GM23338 (cell line): ENCODE measurements around the gene FAM217A. TPM values are rescaled to one million over a fixed set of nuclear protein-coding genes. Genes with fewer than 3 reads are reported as not detected.

Experiments used
- ATAC-seq: fragments of 200-7000 bp; cut with Tn5 transposase; 3 replicates; pipeline ENCODE4 v1.9.1; 2020
- DNase-seq: peaks from one replicate; pipeline ENCODE4 v3.0.0-alpha.2; 2015; ENCODE audit warnings: low spot score
- H2AFZ ChIP-seq: fragments of 200-600 bp; sonication (generic); 2 replicates; pipeline ENCODE4 v1.8.0; 2016; ENCODE audit warnings: antibody characterized with exemption, mild to moderate bottlenecking, moderate library complexity
- H3F3A ChIP-seq: fragments of 200-600 bp; sonication (generic); replicated peaks from 2 replicates; pipeline ENCODE4 v1.8.0; 2017; ENCODE audit warnings: antibody characterized with exemption, mixed run types, low read depth
- H3K27ac ChIP-seq: fragments of 200-600 bp; sonication (generic); 2 replicates; pipeline ENCODE4 v1.6.1; 2016; ENCODE audit warnings: low read depth
- H3K27me3 ChIP-seq: fragments of 200-600 bp; sonication (generic); 2 replicates; pipeline ENCODE4 v1.8.0; 2016; ENCODE audit warnings: mild to moderate bottlenecking, mixed run types, moderate library complexity; ENCODE audit not compliant: insufficient read depth
- H3K36me3 ChIP-seq: fragments of 200-600 bp; sonication (generic); 2 replicates; pipeline ENCODE4 v1.8.0; 2016; ENCODE audit warnings: mild to moderate bottlenecking; ENCODE audit not compliant: insufficient read depth
- H3K4me1 ChIP-seq: fragments of 200-600 bp; sonication (generic); 2 replicates; pipeline ENCODE4 v1.8.0; 2016; ENCODE audit warnings: mild to moderate bottlenecking, moderate library complexity; ENCODE audit not compliant: insufficient read depth
- H3K4me2 ChIP-seq: fragments of 200-600 bp; sonication (generic); 2 replicates; pipeline ENCODE4 v1.7.1; 2017; ENCODE audit warnings: mixed run types
- H3K4me3 ChIP-seq: fragments of 200-600 bp; sonication (generic); 2 replicates; pipeline ENCODE4 v1.6.1; 2016; ENCODE audit warnings: mixed run types
- H3K79me2 ChIP-seq: fragments of 200-600 bp; sonication (generic); replicated peaks from 2 replicates; pipeline ENCODE4 v1.8.0; 2017; ENCODE audit warnings: mild to moderate bottlenecking; ENCODE audit not compliant: insufficient read depth
- H3K9me2 ChIP-seq: fragments of 200-600 bp; sonication (generic); 2 replicates; pipeline ENCODE4 v1.8.0; 2017; ENCODE audit not compliant: insufficient read depth
- H4K20me1 ChIP-seq: fragments of 200-600 bp; sonication (generic); replicated peaks from 2 replicates; pipeline ENCODE4 v1.8.0; 2017; ENCODE audit warnings: mild to moderate bottlenecking; ENCODE audit not compliant: insufficient read depth
- H3K27ac Mint-ChIP-seq: 2 replicates; pipeline ENCODE4 v1.8.0; 2020; ENCODE audit warnings: inconsistent platforms, mild to moderate bottlenecking, moderate library complexity, mixed read lengths
- H3K27me3 Mint-ChIP-seq: 3 replicates; pipeline ENCODE4 v1.8.0; 2022; ENCODE audit warnings: low read depth, mild to moderate bottlenecking, moderate library complexity, mixed read lengths, inconsistent platforms; ENCODE audit not compliant: insufficient read depth, poor library complexity
- H3K36me3 Mint-ChIP-seq: 3 replicates; pipeline ENCODE4 v1.8.0; 2021; ENCODE audit warnings: low read depth, mild to moderate bottlenecking, inconsistent platforms, moderate library complexity, mixed read lengths
- H3K4me1 Mint-ChIP-seq: 3 replicates; pipeline ENCODE4 v1.8.0; 2020; ENCODE audit warnings: mild to moderate bottlenecking, inconsistent platforms, mixed read lengths
- H3K4me3 Mint-ChIP-seq: 3 replicates; pipeline ENCODE4 v1.8.0; 2021; ENCODE audit warnings: moderate library complexity, mild to moderate bottlenecking, inconsistent platforms, mixed read lengths
- H3K9me3 Mint-ChIP-seq: 3 replicates; pipeline ENCODE4 v1.8.0; 2020; ENCODE audit warnings: moderate library complexity, mild to moderate bottlenecking, inconsistent platforms, mixed read lengths
- CREB1 ChIP-seq: fragments of 250-450 bp; sonication (Bioruptor Pico); IDR thresholded peaks from 2 replicates; pipeline ENCODE4 v1.5.0; 2020; ENCODE audit warnings: low read depth, mild to moderate bottlenecking, moderate library complexity
- EZH2phosphoT487 ChIP-seq: fragments of 200-600 bp; sonication (generic); IDR thresholded peaks from one replicate; pipeline ENCODE4 v1.8.1; 2018; ENCODE audit warnings: antibody characterized with exemption; ENCODE audit not compliant: unreplicated experiment
- NANOG ChIP-seq: IDR thresholded peaks from 2 replicates; pipeline ENCODE4 v1.6.1; 2016; ENCODE audit warnings: antibody characterized with exemption, borderline replicate concordance
- POLR2AphosphoS5 ChIP-seq: IDR thresholded peaks from 2 replicates; pipeline ENCODE4 v1.6.1; 2016; ENCODE audit warnings: antibody characterized with exemption, low read depth
- ZNF114 ChIP-seq: fragments of 250-450 bp; sonication (Bioruptor Pico); IDR thresholded peaks from 2 replicates; pipeline ENCODE4 v1.5.0; 2020; ENCODE audit warnings: mild to moderate bottlenecking, moderate library complexity
- polyA plus RNA-seq: library from polyadenylated mRNA; unstranded; fragments of >200 nt; fragmentation: Nextera tagmentation; extraction: Ambion mirVana; gene quantifications from 2 replicates; pipeline ENCODE4 v1.2.1, GENCODE V29; 2016
- total RNA-seq: library from RNA; depleted of rRNA; stranded (reverse); fragments of >200 nt; shearing (Covaris generic); gene quantifications from 2 replicates; pipeline ENCODE4 v1.2.3, GENCODE V29; 2014
- TF ChIP-seq, protein P1 (sequence below): fragments of 250-450 bp; sonication (Bioruptor Pico); IDR thresholded peaks from 2 replicates; pipeline ENCODE4 v1.5.0; 2020; ENCODE audit warnings: mild to moderate bottlenecking, moderate library complexity
- TF ChIP-seq, protein P2 (sequence below): IDR thresholded peaks from one replicate; pipeline ENCODE4 v1.6.1; 2018; ENCODE audit warnings: antibody characterized with exemption; ENCODE audit not compliant: unreplicated experiment
- TF ChIP-seq, protein P3 (sequence below), 2 experiments: fragments of 200-600 bp in 1 of 2; sonication (generic) in 1 of 2; conservative IDR thresholded peaks; 2 replicates each; pipeline versions ENCODE4 v1.5.1 to v1.6.1; 2016 to 2017; ENCODE audit warnings: antibody characterized with exemption in 2 of 2, low read depth in 2 of 2, mild to moderate bottlenecking in 2 of 2, moderate library complexity in 1 of 2

Gene FAM217A
- total and polyA plus RNA-seq, 2 experiments from 2014 or later = not detected

DNA sequence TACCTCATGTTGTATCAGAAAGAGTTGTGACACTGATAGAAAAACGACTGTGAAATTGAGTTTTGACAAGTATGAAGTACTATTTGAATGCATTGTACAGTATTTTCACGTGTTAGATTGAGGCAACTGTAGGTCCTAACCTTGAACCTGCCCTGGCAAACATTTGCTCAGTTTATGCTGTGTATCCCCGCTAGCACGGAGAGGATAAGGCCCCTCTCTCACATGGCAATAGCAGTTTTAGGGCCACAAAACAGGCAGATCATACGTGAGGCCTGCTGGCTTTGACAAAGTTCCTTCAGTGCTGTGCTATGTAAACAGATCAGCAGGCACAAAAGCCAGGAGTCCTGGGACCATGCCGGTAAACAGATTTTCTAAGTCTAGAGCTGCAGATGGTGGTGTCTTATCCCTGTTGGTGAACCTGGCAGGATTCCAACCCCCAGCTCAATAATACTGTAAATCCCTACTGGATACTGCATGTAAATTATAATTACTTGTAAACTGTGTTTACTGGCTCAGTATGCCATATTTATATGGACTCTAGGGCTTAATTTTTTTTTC lies 23.8 kb upstream of the FAM217A start:
- ATAC-seq = peak; percentile 40; the same call in 1 of the 3 replicates
- no peaks in the 10 kb centered on the region for H3K79me2 ChIP-seq
- no peak overlapping the region for H3K27ac Mint-ChIP-seq

DNA sequence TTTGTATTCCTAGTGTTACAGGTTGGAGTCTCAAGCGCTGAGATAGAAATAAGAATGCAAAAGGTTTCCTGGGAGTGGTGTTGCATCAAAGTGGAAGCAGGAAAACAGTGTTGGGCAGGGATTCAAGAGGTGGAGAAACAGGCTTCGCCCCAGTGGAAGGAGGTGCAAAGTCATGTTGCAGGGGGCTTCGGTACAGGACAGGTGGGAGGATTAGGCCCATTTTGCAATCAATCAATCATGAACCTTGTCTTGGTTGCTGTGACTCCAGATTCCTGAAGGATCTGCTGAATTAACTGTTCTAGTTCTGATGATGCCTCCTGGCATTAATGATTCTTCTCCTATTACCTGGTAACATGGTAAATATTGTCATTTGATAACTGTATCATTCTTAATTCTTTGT lies 22.4 kb upstream of the FAM217A start:
- Histone ChIP-seq H3K27me3 (no peaks in the 10 kb centered on the region), H3F3A (no peaks in the 10 kb centered on the region), H3K4me3 (no peak overlapping the region), H3K27ac (no peak overlapping the region), H3K4me2 (no peak overlapping the region), H3K36me3 (no peaks in the 10 kb centered on the region), H3K4me1 (no peaks in the 10 kb centered on the region), H3K79me2 (no peaks in the 10 kb centered on the region), H4K20me1 (no peaks in the 10 kb centered on the region), H2AFZ (no peak overlapping the region), H3K9me2 (0 out of 2 replicates have a peak, but pooled peaks cover 6% of the 10 kb centered on the region)
- no peaks in the 10 kb centered on the region; the same call in 2 of the 3 replicates for H3K4me1 Mint-ChIP-seq
- no peaks in the 10 kb centered on the region for H3K36me3 Mint-ChIP-seq
- no peaks in the 10 kb centered on the region for H3K9me3 Mint-ChIP-seq
- H3K4me3 Mint-ChIP-seq = no peak overlapping the region
- no peak for DNase-seq
- ATAC-seq = no peak
- H3K27ac Mint-ChIP-seq = no peak overlapping the region
- no peaks in the 10 kb centered on the region for H3K27me3 Mint-ChIP-seq
- no peak for TF ChIP-seq POLR2AphosphoS5
- TF ChIP-seq EZH2phosphoT487 = no peak
- TF ChIP-seq, protein P1, sequence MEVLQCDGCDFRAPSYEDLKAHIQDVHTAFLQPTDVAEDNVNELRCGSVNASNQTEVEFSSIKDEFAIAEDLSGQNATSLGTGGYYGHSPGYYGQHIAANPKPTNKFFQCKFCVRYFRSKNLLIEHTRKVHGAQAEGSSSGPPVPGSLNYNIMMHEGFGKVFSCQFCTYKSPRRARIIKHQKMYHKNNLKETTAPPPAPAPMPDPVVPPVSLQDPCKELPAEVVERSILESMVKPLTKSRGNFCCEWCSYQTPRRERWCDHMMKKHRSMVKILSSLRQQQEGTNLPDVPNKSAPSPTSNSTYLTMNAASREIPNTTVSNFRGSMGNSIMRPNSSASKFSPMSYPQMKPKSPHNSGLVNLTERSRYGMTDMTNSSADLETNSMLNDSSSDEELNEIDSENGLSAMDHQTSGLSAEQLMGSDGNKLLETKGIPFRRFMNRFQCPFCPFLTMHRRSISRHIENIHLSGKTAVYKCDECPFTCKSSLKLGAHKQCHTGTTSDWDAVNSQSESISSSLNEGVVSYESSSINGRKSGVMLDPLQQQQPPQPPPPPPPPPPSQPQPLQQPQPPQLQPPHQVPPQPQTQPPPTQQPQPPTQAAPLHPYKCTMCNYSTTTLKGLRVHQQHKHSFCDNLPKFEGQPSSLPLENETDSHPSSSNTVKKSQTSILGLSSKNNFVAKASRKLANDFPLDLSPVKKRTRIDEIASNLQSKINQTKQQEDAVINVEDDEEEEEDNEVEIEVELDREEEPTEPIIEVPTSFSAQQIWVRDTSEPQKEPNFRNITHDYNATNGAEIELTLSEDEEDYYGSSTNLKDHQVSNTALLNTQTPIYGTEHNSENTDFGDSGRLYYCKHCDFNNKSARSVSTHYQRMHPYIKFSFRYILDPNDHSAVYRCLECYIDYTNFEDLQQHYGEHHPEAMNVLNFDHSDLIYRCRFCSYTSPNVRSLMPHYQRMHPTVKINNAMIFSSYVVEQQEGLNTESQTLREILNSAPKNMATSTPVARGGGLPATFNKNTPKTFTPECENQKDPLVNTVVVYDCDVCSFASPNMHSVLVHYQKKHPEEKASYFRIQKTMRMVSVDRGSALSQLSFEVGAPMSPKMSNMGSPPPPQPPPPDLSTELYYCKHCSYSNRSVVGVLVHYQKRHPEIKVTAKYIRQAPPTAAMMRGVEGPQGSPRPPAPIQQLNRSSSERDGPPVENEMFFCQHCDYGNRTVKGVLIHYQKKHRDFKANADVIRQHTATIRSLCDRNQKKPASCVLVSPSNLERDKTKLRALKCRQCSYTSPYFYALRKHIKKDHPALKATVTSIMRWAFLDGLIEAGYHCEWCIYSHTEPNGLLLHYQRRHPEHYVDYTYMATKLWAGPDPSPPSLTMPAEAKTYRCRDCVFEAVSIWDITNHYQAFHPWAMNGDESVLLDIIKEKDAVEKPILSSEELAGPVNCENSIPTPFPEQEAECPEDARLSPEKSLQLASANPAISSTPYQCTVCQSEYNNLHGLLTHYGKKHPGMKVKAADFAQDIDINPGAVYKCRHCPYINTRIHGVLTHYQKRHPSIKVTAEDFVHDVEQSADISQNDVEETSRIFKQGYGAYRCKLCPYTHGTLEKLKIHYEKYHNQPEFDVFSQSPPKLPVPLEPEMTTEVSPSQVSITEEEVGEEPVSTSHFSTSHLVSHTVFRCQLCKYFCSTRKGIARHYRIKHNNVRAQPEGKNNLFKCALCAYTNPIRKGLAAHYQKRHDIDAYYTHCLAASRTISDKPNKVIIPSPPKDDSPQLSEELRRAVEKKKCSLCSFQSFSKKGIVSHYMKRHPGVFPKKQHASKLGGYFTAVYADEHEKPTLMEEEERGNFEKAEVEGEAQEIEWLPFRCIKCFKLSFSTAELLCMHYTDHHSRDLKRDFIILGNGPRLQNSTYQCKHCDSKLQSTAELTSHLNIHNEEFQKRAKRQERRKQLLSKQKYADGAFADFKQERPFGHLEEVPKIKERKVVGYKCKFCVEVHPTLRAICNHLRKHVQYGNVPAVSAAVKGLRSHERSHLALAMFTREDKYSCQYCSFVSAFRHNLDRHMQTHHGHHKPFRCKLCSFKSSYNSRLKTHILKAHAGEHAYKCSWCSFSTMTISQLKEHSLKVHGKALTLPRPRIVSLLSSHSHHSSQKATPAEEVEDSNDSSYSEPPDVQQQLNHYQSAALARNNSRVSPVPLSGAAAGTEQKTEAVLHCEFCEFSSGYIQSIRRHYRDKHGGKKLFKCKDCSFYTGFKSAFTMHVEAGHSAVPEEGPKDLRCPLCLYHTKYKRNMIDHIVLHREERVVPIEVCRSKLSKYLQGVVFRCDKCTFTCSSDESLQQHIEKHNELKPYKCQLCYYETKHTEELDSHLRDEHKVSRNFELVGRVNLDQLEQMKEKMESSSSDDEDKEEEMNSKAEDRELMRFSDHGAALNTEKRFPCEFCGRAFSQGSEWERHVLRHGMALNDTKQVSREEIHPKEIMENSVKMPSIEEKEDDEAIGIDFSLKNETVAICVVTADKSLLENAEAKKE (CRISPR knock-in tag) = no peak

More for the DNA sequence above, 23.8 kb upstream of the FAM217A start:
- Mint-ChIP-seq H3K27me3 (no peaks in the 10 kb centered on the region), H3K4me1 (no peaks in the 10 kb centered on the region; the same call in 2 of the 3 replicates), H3K4me3 (no peak overlapping the region), H3K36me3 (no peaks in the 10 kb centered on the region), H3K9me3 (no peaks in the 10 kb centered on the region)
- Histone ChIP-seq H3K36me3 (no peaks in the 10 kb centered on the region), H3K4me1 (no peaks in the 10 kb centered on the region), H3K9me2 (0 out of 2 replicates have a peak, but pooled peaks cover 6% of the 10 kb centered on the region), H3F3A (no peaks in the 10 kb centered on the region), H3K27ac (no peak overlapping the region), H3K27me3 (no peaks in the 10 kb centered on the region), H3K4me3 (no peak overlapping the region), H2AFZ (peak overlapping the region; percentile 53; the same call in 1 of the 2 replicates), H4K20me1 (no peaks in the 10 kb centered on the region), H3K4me2 (no peak overlapping the region)
- TF ChIP-seq CREB1 (CRISPR knock-in tag) (no peak), ZNF114 (CRISPR knock-in tag) (no peak), NANOG (no peak)
- TF ChIP-seq, protein P2, sequence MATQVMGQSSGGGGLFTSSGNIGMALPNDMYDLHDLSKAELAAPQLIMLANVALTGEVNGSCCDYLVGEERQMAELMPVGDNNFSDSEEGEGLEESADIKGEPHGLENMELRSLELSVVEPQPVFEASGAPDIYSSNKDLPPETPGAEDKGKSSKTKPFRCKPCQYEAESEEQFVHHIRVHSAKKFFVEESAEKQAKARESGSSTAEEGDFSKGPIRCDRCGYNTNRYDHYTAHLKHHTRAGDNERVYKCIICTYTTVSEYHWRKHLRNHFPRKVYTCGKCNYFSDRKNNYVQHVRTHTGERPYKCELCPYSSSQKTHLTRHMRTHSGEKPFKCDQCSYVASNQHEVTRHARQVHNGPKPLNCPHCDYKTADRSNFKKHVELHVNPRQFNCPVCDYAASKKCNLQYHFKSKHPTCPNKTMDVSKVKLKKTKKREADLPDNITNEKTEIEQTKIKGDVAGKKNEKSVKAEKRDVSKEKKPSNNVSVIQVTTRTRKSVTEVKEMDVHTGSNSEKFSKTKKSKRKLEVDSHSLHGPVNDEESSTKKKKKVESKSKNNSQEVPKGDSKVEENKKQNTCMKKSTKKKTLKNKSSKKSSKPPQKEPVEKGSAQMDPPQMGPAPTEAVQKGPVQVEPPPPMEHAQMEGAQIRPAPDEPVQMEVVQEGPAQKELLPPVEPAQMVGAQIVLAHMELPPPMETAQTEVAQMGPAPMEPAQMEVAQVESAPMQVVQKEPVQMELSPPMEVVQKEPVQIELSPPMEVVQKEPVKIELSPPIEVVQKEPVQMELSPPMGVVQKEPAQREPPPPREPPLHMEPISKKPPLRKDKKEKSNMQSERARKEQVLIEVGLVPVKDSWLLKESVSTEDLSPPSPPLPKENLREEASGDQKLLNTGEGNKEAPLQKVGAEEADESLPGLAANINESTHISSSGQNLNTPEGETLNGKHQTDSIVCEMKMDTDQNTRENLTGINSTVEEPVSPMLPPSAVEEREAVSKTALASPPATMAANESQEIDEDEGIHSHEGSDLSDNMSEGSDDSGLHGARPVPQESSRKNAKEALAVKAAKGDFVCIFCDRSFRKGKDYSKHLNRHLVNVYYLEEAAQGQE = no peak
- TF ChIP-seq, protein P3, sequence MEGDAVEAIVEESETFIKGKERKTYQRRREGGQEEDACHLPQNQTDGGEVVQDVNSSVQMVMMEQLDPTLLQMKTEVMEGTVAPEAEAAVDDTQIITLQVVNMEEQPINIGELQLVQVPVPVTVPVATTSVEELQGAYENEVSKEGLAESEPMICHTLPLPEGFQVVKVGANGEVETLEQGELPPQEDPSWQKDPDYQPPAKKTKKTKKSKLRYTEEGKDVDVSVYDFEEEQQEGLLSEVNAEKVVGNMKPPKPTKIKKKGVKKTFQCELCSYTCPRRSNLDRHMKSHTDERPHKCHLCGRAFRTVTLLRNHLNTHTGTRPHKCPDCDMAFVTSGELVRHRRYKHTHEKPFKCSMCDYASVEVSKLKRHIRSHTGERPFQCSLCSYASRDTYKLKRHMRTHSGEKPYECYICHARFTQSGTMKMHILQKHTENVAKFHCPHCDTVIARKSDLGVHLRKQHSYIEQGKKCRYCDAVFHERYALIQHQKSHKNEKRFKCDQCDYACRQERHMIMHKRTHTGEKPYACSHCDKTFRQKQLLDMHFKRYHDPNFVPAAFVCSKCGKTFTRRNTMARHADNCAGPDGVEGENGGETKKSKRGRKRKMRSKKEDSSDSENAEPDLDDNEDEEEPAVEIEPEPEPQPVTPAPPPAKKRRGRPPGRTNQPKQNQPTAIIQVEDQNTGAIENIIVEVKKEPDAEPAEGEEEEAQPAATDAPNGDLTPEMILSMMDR (conservative IDR thresholded peaks at IDR 0.05; ENCODE audit: low read depth in 2 of 2) = no peak
- DNase-seq = no peak
